B cell (primary cell): ENCODE measurements around the gene ZBTB46.

ENCODE experiments used
- CTCF ChIP-seq: fragments of 200-600 bp; IDR thresholded peaks from one replicate; pipeline ENCODE4 v1.8.0; 2022; ENCODE audit warnings: antibody characterized with exemption, mild to moderate bottlenecking
- EZH2 ChIP-seq: IDR thresholded peaks from 2 replicates; pipeline ENCODE4 v1.6.1; 2012; ENCODE audit warnings: borderline replicate concordance, low read depth, mild to moderate bottlenecking, moderate library complexity, low read length; ENCODE audit not compliant: insufficient read depth, poor library complexity, severe bottlenecking

- TF ChIP-seq CTCF (no peak), EZH2 (no peak)
These were observed 95.9 kb downstream of the ZBTB46 start for GRCh38 chr20:63734946-63735858.
